Sciatic nerve (tissue), 2 donors: ENCODE measurements around the gene WIPF3. TPM values are rescaled to one million over a fixed set of nuclear protein-coding genes. Genes with fewer than 3 reads are reported as not detected.

Experiments used
- ATAC-seq: fragments of 200-7000 bp; cut with Tn5 transposase; one replicate; pipeline ENCODE4 v1.9.1; 2020; ENCODE audit warnings: mild to moderate bottlenecking, moderate library complexity
- DNase-seq: peaks from one replicate; pipeline ENCODE4 v3.0.0-alpha.2; 2020; ENCODE audit warnings: low spot score
- intact Hi-C: fragments of 100-400 bp; cut with DNase I; formaldehyde crosslinking; loops from one replicate; pipeline ENCODE4 v1.14.2; 2022
- total RNA-seq: library from RNA; stranded (reverse); fragmentation: NEBNext Ultra II Directional; extraction: Animal tissue kit (Norgen Biotek cat#: 25700); gene quantifications from one replicate; pipeline ENCODE4 v1.2.1, GENCODE V29; 2021
- donor health status: DM: no; HTN: no; CAD: no.
- donor health status: DM: no; HTN: no; CAD: no.

WIPF3 gene, protein sequence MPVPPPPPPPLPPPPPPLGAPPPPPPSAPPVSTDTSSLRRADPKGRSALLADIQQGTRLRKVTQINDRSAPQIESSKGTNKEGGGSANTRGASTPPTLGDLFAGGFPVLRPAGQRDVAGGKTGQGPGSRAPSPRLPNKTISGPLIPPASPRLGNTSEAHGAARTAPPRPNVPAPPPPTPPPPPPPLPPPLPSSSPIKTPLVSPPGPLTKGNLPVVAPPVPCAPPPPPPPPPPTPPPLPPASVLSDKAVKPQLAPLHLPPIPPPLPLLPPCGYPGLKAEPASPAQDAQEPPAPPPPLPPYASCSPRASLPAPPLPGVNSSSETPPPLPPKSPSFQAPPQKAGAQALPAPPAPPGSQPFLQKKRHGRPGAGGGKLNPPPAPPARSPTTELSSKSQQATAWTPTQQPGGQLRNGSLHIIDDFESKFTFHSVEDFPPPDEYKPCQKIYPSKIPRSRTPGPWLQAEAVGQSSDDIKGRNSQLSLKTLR
- total RNA-seq = 5.3 TPM

DNA sequence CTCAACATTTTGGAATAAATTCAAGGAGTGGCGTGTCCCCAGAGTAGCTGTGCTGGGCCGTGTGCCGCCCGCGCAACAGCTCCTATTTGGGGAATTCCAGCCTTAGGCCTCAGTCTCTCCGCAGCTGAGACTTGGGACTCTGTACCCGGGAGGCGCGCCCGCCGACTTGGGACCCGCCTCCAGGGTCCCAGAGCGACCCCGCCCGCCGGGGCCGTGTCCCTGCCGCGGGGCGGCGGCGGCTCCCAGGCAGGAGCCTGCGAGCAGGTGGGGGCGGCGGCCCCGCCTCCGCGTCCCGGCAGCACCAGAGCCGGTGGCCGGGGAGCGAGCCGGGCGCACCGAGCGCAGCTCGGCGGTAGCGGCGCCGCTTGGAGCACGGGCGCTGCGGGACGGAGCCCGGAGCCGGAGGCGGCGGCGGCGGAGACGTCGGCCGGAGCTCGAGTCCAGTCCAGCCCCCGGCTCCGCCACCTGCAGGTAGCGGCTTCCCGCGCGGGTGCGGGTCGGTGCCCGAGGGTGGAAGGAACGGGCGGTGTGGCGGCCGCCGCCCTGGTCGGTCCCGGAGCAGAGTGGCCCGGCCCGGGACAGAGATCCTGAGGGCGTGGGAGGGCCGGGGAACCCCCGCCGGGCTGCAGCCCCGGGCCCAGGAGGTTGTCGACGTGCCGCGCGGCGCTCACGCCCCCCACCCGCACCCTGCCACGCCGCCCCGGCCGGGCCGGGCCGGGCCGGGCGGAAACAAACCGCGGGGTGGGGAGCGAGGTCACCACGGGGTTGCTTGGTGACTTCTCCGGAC is at the start of gene WIPF3:
Gene WIPF3 (plus strand): TSS at position 301 of the 787 bp plus-strand sequence. CDS start 28,217 bp downstream, outside the sequence.
- intact Hi-C loops = no loop called here
- peak; percentile 26 for ATAC-seq
- no peak for DNase-seq

DNA sequence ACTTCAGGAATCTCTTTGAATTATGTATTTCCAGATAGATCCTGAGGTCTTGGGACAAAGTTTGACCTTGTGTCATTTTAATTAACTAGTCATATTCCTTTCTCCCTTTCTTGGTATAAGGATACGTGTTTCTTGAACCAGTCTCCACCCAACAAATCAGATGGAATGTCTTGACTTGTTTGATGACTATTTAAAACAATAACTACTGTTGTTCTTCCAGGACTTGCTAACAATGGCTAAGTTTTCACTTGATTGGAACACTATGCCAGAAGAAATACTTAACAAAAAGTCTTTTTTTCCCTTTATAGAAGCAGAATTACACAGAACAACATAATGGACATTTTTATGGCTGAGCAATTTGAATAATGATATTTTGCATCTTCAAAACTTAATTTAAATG is 43.0 kb upstream of the WIPF3 start:
- no peak for ATAC-seq
- intact Hi-C loops = no loop called here
- no peak for DNase-seq

DNA sequence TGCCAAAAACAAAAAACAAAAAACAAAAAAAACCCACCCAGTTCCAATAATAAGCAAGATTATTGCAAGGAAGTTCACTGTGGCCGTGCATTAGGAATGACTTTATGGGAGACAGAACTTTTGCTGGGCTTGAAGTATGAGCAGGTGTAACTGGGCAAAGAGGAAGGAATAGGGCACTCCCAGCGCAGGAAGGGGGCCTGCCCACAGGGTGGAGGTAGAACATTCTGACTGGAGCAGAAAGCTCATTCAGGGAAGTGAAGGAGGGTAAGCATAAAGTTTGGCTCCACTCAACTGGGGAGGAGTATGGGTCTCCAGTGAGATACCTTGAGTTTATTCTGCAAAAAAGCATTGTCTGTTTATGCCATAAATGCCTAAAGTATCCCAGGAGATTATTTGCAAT is 42.1 kb upstream of the WIPF3 start:
- intact Hi-C loops = no loop called here
- no peak for ATAC-seq
- no peak for DNase-seq

DNA sequence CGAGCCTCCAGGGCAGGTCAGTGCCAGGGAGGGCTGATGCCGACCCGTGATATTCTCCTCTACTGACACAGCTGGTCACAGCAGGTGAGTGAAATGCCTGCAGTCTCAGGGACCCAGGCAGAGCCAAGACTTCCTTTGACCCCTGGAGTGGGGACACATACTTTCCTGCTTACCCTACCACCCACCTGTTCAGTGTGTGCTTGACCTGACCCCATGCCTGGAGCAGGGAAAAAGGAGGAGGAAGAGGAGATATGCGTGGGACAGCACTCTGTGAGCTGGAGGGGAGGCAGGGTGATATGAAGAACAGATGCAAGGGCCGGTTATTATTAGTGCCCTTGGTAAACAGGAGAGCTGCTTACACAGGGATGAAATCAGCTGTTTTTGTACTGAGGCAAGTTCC is 40.8 kb upstream of the WIPF3 start:
- DNase-seq = no peak
- ATAC-seq = no peak
- intact Hi-C loops = no loop called here

DNA sequence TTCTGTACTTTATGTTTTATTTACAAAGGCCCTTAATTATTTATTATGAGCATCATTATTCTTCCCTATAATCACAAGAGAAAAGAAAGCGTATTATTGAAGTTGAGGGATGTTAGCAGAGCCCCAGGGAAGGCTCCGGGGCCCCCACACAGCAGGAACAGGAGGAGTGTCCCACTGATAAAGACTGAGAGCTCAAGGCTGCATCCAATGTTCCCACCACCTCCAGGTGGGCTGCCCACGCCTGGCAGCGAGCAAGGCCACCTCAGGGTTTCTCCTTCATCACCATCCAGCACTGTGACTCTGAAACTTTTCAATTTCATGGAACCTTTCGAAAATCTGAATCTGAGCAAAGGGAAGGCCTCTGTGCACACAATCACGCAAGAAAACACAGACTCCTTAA is 35.9 kb upstream of the WIPF3 start:
- intact Hi-C loops = no loop called here
- DNase-seq (no peak), ATAC-seq (no peak)

DNA sequence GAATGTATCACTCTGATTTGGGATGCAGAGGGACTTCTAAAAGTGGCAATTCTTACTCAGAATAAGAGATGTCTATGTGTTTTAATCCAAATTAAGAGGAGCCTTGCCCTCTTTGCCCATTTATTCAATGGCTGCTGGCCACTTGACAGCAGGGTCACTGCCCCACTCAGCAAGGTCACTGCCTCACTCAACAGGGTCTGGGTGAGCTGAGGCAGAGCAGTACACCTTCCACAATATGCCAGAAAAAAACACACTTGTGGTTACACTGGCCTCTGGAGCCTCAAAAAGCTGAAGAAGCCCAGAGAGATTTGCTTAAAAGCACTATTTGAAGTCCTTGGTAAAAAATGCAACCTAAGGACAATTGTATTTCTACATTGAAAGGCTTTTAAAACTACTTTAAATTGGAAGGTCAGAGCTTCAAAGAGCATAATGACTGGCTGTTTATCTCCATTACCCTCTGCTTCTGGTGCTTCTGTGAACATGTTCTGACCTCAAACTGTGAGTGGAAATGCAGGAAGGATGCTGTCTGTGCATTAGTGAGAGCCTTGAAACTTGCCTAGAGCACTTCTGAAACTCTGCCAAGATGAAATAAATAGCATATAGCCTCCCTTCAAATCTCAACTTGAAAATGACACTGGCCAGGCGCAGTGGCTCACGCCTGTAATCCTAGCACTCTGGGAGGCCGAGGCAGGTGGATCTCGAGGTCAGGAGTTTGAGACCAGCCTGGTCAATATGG is 35.1 kb upstream of the WIPF3 start:
- DNase-seq (no peak), ATAC-seq (no peak)

DNA sequence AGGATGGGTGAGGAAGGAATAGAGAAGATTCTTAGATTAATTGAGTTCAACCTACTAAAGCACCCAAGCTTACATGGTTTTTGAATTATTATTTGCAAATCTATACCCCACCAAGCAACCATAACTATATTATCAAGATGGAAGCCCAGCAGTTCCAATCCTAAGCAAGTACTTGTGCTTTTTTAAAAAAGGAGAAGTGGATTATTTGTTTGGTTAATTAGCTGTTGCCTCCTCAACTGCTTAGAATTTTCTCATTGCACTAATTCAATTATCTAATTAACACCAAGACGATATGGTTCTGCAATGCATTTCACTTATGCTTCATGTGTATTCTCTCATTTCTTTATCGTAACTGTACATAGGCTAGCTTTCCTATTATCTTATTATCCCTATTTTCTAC is 27.3 kb upstream of the WIPF3 start:
- ATAC-seq (no peak), DNase-seq (no peak)
- intact Hi-C loops = no loop called here

More for the DNA sequence above, 35.1 kb upstream of the WIPF3 start:
- intact Hi-C loops = no loop called here

DNA sequence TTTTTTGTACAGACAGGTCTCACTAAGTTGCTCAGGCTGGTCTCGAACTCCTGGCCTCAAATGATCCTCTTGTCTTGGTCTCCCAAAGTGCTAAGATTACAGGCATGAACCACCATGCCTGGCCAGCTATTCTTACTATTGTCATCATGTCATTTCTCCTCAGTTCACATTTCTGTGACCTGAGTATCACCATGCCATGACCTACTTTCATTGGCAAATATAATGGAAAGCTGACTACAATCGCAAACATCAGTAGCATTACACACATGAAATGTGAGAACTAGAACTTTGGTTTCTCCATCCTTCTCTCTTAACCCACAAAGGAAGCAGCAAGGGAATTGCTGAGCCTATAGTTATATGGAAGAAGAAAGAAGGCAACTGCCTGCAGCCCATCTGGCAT is 26.0 kb upstream of the WIPF3 start:
- ATAC-seq (no peak), DNase-seq (no peak)
- intact Hi-C loops = no loop called here

DNA sequence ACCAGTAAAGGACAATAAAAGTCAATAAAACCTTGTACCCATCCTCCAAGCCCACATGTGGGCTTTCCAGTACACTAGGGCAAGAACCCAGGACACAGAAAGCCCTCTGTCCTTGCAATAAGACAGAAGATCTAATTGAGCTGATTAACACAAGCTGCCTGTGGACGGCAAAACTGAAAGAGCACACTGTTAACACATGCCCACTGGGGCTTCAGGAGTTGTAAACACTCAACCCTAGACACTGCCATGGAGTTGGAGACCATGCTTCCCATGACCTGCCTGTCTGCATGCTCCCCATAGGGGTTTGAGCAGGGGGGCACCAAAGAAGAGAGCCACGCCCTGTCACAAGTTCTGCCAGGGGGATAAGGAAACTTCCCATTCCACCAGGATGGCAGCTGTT is 22.6 kb upstream of the WIPF3 start:
- intact Hi-C loops = no loop called here
- ATAC-seq (no peak), DNase-seq (no peak)

DNA sequence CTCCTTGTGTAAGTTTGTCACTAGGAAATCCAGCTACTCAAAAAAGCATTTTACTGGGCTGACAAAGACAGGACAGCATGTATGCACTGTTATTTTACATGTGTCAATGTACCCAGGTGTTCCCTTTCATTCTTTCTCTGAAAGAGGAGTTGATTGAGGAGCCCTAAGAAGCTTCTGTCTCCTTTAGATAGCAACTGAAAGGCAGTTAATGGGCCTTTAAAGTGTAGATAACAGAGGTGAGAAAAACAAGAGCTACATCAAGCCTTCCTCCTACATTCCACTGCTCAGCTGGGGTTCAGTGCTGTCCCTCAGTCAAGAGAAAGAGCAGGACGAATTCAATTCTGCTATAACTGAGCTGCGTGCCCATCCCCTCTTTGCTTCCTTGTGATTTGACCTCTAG is 12.8 kb upstream of the WIPF3 start:
- no peak for ATAC-seq
- intact Hi-C loops = no loop called here
- no peak for DNase-seq

DNA sequence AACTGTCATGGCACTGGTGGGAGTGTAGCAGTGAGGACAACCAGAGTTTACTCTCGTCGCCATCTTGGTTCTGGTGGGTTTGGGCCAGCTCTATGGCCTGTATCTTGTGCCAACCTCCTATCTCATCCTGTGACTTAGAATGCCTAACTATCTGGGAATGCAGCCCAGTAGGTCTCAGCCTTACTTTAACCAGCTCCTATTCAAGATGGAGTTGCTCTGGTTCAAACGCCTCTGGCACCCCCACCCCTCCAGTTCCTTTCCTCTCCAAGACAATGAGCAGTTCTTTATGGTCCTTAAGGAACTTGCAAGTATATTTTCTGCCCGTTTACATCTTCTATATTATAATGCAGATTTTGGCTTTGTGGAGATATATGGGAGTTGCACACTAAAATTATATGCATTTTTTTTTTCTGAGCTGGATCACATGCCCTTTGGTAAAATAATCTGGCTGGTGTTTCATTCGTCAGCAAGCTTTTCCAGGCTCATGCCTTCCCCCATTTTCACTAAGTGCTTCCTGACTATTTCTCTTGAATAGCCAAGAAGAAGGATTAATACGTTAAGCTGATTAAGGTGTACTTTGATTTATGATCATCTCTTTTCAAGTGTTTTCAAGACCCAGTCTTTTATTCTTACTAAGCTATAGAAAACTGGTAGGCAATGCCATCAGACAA is 11.2 kb upstream of the WIPF3 start:
- intact Hi-C loops = no loop called here
- DNase-seq = no peak
- ATAC-seq = no peak

DNA sequence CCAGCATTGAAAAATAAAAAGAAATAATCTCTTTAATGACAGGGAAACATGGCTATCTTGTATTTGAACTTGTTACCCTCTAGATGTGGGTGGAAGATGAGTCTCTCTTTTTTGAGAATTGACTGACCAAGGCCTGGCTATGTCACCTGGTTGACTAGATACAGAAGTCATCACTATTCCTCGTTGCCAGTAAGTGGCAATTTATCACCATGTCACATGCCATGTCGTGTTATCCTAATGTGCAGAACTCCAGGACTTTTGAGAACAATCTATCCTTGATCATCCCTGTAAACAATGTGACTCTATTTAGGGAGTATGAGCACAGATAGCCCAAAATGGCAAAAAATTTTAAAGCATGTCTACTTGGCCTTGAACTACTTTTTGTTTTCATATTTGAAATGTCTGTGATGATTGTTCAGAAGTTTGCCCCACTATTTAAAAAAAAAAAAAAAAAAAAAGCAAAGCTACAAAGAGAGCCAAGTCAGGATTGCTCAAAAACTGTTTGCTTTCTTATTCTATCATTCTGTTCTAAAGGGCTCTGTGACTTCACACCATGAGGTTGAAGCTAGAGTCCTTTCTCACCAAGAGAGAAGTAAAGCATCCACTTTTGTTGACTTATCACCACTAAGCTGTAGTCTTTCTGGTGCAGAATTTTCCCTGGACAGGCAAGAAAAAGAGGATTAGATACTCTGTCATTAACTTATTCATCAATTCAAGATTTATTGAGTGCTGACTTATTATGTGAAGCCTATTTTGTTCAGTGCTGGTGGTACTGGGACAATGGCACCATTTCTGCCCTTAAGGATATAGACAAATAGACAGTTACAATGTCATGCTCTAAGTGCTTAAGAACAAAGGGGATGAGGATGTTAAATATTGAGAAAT is 10.4 kb upstream of the WIPF3 start:
- ATAC-seq (no peak), DNase-seq (no peak)
- intact Hi-C loops = no loop called here

DNA sequence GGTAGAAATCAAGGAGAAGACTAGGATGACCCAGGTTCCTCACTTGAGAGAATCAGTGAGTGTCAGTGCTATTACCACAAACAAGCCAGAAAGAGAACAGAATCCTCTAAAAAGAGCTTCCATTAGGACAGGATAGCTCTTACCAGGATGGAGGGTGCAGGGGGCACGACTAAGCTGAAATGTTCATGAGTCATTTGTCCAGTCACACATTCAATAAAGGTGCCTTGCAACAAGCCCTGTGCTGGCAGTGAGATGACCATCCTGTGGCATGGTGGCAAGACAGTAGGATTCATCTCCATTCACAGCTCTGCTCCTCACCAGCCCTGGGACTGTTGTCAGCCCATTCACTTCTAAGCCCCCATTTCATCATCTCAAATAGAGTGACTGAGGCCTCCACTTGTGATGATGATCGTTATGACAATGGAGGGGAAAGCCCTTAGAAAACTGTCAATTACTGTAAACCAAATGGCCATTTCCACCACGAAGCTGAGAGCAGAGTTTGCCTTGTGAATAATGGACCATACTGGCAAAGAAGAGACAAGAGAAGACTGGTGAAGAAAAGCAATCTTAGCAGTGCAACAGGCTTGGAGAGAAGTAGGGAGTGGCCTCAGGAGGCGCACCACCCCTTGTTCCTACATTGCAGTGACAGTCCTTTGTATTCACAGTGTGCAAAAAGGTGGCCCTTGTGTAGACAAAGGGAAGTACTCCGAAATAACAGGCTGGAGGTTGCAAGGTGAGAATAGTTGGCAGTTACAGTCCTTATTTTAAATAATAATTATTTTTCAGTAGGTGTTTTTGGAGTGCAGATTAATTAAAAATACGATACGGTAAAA is 9.0 kb upstream of the WIPF3 start:
- no peak for ATAC-seq
- intact Hi-C loops = no loop called here
- DNase-seq = no peak

DNA sequence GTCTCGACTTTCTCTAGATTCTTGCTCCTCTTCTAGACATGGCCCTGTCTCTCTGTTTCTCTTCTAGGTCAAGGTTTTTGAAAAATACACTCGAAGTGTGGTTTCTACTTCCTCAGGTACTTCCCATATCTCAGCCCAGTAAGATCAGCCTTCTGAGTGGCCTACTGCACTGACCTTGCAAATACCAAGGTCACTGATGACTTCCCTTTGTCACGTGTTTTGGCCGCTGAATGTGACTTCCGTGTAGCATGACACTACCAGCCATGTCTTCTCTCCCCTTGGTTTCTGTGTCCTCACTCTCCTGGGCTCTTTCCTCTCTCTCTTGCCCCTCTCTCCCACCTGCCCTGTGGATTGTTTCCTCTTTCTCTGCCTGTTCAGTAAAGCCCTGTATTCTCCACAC is 7.9 kb upstream of the WIPF3 start:
- intact Hi-C loops = no loop called here
- no peak for ATAC-seq
- no peak for DNase-seq

DNA sequence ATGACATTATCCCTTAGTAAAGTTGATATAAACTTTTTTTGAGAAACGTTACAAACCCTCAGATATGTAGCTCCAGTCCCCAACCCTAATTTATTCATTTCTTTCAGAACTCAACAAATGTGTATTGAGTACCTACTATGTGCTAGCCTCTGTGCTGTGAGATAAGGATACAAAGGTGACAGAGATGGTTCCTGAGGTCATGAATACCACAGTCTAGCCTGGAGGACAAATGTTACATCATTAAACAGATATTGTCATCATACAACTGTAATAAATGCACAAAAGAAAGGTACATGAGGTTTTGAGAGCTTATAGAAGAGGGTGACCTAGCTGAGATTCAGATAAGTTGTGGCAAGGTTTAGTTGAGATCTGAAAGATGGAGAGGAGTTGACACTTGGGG is 4.4 kb upstream of the WIPF3 start:
- DNase-seq (no peak), ATAC-seq (no peak)
- intact Hi-C loops = no loop called here

DNA sequence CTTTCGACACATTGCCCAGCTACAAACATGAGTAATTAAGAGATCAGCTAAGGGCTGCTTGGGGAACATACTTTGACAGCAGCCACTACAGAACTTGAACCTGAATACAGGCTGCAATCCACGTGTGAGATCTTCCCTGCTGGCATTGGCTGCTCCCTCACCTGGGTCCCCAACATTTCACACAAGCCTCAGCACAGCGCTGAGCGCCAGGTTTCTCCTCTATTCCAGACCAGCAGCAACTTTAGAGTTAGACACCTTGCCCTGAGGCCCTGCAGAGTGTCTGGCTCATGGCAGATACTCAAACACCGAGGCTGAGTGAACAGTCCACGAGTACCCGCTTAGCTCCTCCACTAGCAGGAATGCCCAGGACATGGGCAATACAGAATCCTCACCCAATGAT is 1.3 kb upstream of the WIPF3 start:
- no peak for ATAC-seq
- intact Hi-C loops = no loop called here
- no peak for DNase-seq

DNA sequence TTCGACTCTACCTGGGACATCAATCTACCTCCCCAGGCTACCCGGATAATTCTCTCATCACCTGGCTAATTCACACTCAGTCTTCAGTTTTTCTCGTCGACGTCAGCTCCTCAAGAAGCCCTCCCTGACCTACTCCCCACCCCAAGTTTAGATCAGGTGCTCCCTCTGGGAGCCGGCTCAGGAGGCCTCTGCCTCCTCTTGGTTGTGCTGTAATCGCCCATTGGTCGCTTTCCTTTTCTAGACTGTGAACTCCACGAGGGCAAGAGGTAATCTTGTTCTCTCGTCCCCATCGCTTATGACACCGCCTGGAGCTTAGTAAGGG is 461 bp upstream of the WIPF3 start:
- no peak for DNase-seq

More for the DNA sequence above, 461 bp upstream of the WIPF3 start:
- intact Hi-C loops = no loop called here
- no peak for ATAC-seq
